ENCODE results near the gene ASPHD1.
"Not testable (repeated sequence)": the region's sequence is repeated elsewhere in the genome, so short reads cannot be mapped to it uniquely, and the experiment has no call there.

The ASPHD1 gene

GRCh38 chr16:29900102-29900887 is at the start of gene ASPHD1:
Gene ASPHD1, plus strand, starts transcription at chr16:29900488. Its CDS starts 484 bp downstream, at chr16:29900972.
- DNase-seq, result peak; percentile 95

DNA sequence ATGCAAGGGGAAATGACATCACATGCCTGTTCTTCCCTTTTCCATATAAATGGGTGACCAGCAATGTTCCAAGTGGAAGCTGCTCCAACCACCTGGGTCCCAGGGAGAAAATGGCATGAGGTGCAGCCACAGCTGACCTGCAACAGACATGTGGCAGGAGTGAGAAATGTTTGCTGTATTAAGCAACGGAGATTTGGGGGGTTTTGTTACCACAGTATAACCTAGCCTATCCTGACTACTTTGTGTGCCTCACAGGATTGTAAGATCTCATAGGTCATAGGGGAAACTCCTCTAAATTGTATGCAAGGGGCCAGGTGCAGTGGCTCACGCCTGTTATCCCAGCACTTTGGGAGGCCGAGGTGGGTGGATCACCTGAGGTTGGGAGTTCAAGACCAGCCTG is 49.3 kb upstream of the ASPHD1 start:
- DNase-seq, result no peak

DNA sequence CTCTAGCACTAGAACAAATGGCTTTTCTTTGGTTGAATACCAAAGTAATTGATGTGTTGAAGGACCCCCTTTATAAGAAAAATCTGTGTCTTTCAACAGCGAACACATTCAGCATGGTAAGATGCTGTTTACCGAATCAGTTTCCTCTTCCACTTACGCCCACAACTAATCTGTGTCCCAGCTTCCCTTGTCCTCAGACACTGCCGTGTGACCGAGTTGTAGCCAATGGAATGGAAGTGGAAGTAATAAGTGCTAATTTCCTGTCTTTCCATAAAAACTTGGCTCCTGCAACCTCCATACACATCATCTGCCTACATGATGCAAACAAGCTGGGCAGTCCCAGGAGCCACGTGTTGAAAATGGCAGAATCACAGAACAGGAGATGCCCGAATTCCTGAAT is 47.6 kb upstream of the ASPHD1 start:
- no peak for DNase-seq

DNA sequence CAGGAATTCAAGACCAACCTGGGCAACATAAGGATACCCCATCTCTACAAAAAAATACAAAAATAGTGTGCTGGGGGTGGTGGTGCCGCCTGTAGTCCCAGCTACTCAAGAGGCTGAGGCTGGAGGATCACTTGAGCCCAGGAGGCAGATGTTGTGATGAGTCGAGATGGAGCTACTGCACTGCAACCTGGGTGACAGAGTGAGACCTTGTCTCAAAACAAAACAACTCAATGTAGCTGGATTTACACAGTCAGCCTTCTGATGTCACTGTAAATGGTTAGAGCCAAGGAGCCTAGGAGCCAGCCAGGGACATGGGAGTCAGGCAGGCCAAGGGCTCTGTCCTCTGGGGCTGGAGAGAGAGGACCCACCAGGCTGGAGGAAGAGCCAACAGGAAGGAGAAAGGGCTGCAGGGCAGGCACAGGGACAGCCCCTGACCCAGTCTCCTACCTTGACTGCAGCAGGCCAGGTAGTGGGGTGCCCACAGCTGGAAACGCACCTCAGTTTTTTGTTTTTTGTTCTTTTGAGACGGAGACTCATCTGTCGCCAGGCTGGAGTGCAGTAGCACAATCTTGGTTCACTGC is 45.7 kb upstream of the ASPHD1 start:
- DNase-seq, result no peak

- DNase-seq, result peak; percentile 75
Observed at GRCh38 chr16:29857133-29857760, 43.0 kb upstream of the ASPHD1 start.

- DNase-seq, result no peak
Observed at GRCh38 chr16:29858149-29858849, 42.0 kb upstream of the ASPHD1 start.

DNA sequence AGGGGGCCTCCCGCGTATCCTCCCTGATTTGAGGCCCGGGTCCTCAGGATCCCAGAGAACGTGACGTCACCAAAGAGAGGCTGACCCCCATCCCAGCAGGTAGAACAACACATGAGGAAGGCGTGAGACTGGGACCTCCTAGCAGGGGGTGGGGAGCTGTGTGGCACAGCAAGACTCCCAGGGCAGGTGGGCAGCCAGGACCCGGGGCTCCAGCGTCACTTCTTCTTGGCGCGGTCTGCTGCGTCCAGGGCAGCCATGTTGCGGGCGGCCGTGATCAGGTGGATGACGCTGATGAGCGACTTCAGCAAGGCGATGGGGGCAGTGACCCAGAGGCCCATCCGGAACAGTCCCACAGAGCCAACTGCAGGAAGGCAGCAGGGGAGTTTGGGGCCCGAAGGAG is 41.3 kb upstream of the ASPHD1 start:
- DNase-seq, result no peak

DNA sequence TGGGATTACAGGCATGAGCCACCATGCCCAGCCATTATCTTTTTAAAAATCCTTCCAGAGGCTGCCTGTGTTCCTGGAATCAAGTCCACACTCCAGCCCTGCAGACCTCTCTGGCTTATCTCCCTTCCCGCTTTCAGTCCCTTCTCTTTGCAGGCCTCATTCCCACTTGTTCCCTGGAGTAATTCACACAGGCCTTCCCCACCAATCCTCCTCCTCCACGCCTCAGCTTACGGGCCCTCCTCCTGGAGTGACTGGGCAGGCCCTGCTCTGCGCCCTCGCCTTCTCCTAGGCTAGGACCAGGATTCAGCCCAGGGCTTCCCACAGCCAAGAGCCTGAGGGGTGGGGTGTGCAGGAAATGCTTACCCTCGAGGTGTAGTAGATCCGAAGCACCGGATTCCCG is 40.1 kb upstream of the ASPHD1 start:
- DNase-seq, result no peak

DNA sequence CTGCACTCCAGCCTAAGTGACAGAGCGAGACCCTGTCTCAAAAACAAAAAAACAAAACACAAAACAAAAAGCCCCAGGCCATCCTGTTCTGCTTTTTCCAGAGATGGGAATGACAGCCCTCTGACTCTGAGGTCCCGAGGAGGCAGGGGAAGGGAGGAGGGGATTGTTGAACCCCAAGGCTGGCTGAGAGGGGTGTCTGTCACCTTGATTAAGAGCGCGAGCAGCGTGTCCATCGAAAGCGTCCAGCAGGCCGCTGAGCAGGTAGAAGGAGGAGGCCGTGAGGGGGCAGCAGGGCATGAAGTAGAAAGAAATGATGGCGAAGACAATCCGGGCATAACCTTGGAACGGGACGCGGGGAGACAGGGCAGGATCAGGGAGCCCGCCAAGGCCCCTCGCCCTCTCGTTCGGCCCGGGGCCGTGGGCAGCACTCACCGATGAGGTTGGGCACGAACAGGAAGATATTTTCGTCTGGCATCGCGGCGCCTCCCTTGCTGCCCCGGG is 37.9 kb upstream of the ASPHD1 start:
- DNase-seq, result peak; percentile 28

DNA sequence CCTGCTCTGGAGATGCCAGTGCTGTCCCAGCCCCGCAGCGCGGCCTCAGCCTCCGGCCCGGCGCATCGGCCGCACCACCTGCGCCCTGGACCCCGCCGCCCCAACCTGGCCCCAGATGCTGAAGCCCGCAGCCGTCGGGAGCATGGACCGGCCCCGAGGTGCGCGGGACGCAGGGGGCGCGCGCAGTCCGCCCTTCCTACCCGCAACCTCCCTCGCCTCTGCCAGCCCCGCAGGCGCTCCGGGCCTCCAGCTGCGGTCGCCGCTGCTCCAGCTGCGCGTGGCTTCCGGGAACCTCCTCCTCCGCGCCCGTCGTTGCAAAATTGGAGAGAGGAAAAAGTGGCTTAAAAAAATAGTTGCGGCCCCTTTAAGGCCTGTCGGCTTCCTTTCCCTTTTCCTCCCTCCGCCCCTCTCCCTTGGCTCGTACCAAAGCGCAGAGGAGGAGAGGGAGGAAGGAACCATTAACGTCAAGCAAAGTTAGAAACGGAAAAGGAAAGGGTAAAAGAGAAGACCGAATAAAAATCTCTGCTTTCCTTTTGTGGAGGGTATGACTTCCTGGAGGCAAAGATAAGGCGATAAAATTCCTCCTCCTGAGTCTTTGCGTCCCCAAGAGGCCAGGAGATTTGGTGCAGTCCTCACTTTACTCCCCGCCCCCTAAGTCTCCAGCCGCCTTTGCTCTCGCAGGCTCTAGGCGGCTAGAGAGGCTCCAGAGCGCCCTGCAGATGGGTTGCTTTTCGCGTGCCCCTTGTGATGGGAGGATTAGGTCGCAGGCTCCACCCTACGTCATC is 37.2 kb upstream of the ASPHD1 start, which contains the start of gene CDIPT:
TSS of gene CDIPT (minus strand) at position 343 of the 785 bp plus-strand sequence. CDS start 369 bp downstream, outside the sequence.
- DNase-seq, result peak; percentile 95

DNA sequence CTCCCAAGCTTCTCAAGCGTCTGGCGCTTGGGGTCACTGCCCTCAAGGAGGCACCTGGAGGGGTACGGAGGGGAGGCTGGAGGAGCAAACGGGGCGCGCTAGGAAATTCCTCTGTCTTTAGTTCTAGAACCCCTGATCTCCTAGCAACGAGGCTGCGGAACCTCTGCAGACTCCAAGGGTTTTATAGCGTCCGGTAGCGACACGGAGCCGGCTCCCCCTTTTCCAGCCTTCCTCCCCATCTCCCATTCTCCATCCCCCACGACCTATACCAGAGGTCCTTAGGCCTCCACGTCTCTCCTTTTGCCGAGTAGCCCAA is 36.7 kb upstream of the ASPHD1 start:
- DNase-seq, result no peak

DNA sequence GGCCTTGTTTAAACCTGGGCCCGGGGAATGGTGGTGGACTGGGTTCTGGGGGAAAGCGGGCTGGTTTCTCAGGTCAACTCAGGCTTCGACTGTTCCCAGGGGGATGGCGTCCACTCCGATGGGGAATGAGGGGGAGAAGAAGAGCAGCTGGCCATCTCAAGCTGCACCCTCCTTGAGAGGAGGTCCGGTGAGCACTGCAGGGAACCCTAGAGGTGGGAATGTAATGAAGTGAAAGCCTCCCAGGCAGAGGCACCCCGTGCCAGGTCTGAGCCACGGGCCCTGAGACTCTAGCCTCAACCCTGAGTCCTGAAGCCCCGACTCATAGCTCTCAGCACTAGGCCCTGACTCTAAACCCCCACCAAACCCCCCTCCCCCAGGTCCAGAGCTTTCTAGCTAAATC is 36.1 kb upstream of the ASPHD1 start:
- DNase-seq, result no peak

DNA sequence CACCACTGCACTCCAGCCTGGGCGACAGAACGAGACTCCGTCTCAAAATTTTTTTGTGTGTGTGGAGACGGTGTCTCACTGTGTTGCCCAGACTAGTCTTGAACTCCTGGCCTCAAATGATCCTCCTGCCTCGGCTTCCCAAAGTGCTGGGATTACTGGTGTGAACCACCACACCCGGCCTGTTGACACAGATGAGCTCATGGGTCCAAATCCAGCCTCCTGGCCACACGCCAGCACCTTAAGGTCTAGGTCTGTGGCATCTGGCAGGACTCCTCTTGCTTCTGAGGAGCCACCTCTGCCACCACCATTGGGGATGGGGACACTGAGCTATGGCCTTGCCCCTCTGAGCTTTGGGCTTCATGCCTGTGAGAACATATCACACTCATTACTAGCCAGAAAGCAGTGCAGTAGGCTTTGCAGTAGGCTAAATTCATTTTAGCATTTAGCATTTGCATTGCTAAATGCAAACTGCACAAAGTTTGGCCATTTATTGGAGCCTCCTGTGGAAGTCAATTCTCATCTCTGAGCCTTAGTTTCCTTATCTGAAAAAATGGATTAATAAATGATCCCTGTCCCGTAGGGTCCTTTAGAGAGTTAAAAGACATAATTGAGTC is 31.8 kb upstream of the ASPHD1 start:
- DNase-seq, result no peak

GRCh38 chr16:29869067-29869466 is 31.2 kb upstream of the ASPHD1 start:
- DNase-seq, result not testable (repeated sequence)

DNA sequence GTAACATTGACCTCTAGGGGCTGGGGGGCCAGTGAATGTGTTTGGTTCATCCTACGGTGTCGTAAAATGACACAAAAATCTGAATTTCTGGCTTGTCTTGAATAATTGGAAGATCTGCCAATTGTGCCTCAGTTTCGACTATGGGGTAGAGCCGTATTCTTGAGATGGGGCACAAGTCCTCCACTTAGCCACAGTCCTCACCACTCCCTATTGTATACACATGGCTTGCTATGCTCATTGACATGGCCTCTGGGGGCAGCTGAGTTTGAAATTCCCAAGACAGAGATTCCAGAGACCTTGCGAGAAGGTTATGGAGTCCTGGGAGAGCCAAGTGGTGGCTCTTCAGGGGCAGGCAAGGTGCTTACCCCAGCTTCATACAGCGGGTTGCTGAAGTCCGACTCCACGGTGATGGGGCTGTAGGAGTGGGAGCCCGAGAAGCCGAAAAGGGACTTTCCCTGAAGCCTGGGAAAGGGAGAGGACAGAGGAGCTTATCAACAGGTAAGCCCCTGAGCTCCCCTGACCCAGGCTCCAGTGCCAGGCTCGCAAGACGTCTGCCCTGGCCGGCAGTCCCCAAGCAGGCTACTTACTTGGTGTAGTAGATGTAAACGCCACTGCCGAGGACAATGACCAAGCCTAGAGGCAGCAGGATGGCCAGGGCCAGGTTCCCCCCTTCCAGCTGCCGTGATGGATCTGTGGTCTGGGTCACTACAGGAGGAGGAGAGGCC is 28.3 kb upstream of the ASPHD1 start:
- DNase-seq, result no peak

DNA sequence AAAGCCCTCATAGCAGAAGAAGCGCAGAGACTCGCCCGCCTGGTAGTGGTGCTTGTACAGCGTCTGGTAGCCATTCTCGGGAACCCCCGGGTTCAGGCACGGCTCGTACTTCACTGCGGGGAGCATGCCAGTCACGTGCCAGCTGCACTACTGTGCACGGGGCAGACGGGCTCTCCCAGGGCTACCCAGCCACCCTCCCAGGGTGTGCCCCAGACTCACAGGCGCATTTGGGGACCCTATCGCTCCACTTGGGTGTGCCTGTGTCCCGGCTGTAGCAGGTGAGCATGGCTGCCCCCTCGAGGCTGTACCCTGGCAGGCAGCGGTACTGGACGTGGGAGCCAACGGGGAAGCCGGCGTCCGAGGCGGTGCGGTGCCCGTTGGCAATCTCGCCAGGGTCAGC is 27.0 kb upstream of the ASPHD1 start:
- no peak for DNase-seq

DNA sequence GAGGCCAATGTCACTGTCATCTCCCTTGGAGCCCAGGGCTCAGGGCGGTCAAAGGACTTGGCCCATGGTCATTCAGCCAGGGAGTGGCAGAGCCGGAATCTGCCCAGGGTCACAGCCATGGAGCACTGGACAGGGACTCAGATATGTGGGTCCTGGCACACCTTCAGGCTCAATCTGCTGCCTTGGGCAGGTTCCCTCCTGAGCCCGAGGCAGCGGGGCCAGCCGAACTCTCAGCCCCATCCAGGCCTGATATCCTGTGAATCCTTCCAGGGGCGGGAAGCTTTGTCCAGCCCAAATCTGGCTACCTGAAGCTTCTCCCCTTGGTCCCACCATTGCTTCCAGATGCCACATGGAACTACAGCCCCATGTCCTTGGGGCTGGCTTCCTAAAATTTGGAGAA is 25.1 kb upstream of the ASPHD1 start:
- DNase-seq, result no peak

DNA sequence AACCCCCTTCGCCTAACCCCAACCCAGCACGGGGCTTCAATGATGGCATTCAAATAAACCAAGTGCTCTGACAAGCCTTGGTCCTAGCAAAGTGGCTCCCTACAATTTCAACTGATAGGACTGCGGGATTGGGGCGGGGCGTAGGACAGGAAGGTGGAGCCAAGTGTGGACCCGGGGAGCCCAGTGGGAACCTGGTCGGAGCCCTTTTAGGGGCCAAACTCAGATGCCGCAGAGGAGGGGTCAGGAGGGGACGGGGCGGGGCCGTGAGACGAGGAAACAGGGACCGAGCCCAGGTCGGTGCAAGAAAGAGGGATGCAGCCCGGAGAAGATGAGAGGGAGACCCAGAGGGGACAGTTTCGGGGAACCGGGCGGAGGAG is 24.1 kb upstream of the ASPHD1 start:
- DNase-seq, result peak; percentile 12

GRCh38 chr16:29876594-29877249 is 23.6 kb upstream of the ASPHD1 start:
- peak; percentile 21 for DNase-seq

GRCh38 chr16:29877266-29877961 is 22.9 kb upstream of the ASPHD1 start:
- DNase-seq, result peak; percentile 65
